Glutamatergic neuron (in vitro differentiated cells): ENCODE data around the gene UBE2L5. TPM values are rescaled to one million over a fixed set of nuclear protein-coding genes. Genes with fewer than 3 reads are reported as not detected.

Experiments
- DNase-seq: peaks from one replicate; pipeline ENCODE4 v3.0.0; 2022
- H3K27ac Mint-ChIP-seq: one replicate; pipeline ENCODE4 v1.8.0; 2020; ENCODE audit warnings: mild to moderate bottlenecking, mixed read lengths, inconsistent platforms; ENCODE audit not compliant: unreplicated experiment
- H3K27me3 Mint-ChIP-seq: one replicate; pipeline ENCODE4 v1.8.0; 2020; ENCODE audit warnings: mild to moderate bottlenecking, moderate library complexity, mixed read lengths, inconsistent platforms; ENCODE audit not compliant: unreplicated experiment
- H3K36me3 Mint-ChIP-seq: one replicate; pipeline ENCODE4 v1.8.0; 2020; ENCODE audit warnings: mild to moderate bottlenecking, mixed read lengths, inconsistent platforms; ENCODE audit not compliant: unreplicated experiment
- H3K4me1 Mint-ChIP-seq: one replicate; pipeline ENCODE4 v1.8.0; 2020; ENCODE audit warnings: mild to moderate bottlenecking, low read depth, mixed read lengths, inconsistent platforms; ENCODE audit not compliant: unreplicated experiment
- H3K4me3 Mint-ChIP-seq: one replicate; pipeline ENCODE4 v1.8.0; 2020; ENCODE audit warnings: mild to moderate bottlenecking, mixed read lengths, inconsistent platforms; ENCODE audit not compliant: unreplicated experiment
- H3K9me3 Mint-ChIP-seq: one replicate; pipeline ENCODE4 v1.8.0; 2020; ENCODE audit warnings: mild to moderate bottlenecking, moderate library complexity, mixed read lengths, inconsistent platforms; ENCODE audit not compliant: unreplicated experiment
- total RNA-seq: library from RNA; stranded (reverse); fragmentation: NEBNext Ultra II Directional; extraction: Animal tissue kit (Norgen Biotek cat#: 25700); gene quantifications from one replicate; pipeline ENCODE4 v1.2.1, GENCODE V29; 2021; ENCODE audit not compliant: unreplicated experiment
- TF ChIP-seq, protein P1 (sequence below): fragments of 200-600 bp; sonication (generic); IDR thresholded peaks from one replicate; pipeline ENCODE4 v1.5.0; 2021; ENCODE audit not compliant: partially characterized antibody, unreplicated experiment

UBE2L5 gene
- total RNA-seq, 1 donor from 2014 or later, result not detected

DNA sequence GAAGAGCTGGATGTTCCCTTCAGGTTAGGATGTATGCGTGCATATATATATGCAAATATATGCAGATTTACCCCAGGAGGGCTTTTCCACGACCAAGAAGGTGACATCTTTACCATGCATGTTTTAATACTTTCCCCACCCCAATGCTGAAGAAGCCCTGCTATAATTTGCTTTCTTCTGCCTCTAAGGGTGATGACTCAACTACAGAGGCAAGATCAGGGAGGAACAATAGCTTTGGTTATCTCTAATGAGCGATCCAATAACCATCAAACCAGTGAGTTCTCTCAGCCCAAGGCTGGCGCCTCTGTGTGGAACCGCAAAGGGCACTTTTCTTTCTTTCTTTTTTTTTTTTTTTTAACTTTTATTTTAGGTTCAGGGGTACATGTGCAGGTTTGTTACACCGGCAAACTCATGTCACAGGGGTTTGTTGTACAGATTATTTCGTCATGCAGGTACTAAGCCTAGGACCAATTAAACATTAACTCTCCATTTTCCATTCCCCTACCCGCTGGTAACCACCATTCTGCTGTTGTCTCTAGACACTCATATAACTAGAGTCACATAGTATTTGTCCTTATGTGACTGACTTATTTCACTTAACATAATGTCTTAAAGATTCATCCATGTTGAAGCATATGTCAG, 25.7 kb upstream of the UBE2L5 start:
- H3K27ac Mint-ChIP-seq, result no peak overlapping the region
- peak overlapping the region; percentile 57 for H3K4me3 Mint-ChIP-seq
- no peaks in the 10 kb centered on the region for H3K9me3 Mint-ChIP-seq
- TF ChIP-seq, protein P1, sequence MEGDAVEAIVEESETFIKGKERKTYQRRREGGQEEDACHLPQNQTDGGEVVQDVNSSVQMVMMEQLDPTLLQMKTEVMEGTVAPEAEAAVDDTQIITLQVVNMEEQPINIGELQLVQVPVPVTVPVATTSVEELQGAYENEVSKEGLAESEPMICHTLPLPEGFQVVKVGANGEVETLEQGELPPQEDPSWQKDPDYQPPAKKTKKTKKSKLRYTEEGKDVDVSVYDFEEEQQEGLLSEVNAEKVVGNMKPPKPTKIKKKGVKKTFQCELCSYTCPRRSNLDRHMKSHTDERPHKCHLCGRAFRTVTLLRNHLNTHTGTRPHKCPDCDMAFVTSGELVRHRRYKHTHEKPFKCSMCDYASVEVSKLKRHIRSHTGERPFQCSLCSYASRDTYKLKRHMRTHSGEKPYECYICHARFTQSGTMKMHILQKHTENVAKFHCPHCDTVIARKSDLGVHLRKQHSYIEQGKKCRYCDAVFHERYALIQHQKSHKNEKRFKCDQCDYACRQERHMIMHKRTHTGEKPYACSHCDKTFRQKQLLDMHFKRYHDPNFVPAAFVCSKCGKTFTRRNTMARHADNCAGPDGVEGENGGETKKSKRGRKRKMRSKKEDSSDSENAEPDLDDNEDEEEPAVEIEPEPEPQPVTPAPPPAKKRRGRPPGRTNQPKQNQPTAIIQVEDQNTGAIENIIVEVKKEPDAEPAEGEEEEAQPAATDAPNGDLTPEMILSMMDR, result no peak
- no peak for DNase-seq
- H3K27me3 Mint-ChIP-seq, result no peaks in the 10 kb centered on the region
- H3K4me1 Mint-ChIP-seq, result peaks cover 5% of the 10 kb centered on the region
- H3K36me3 Mint-ChIP-seq, result no peaks in the 10 kb centered on the region

DNA sequence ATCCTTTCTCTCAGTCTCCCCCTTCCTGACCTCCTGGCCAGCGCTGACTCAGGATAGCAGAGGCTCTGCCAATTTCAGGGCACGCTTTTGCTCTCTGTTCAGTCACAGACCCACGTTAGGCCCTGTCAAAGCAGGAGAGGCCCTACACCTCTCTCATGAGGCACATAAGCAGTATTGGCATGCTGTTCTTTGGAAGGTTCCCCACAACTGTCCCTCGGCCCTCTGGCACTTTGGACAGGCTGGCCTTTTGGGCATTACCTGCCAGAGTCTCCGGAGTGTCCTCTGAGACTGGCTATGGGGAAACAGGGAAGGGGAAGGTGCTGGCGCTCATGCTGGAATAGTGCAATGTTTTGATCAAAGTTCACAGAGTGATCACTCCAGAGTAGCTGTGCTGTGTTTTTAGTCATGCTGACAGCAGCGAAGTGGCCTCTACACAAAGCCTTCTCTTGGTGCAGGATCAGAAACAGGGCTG, 23.7 kb upstream of the UBE2L5 start:
- Mint-ChIP-seq H3K4me1 (peaks cover 13% of the 10 kb centered on the region), H3K27ac (no peak overlapping the region), H3K4me3 (no peak overlapping the region), H3K9me3 (peaks cover 2% of the 10 kb centered on the region), H3K27me3 (no peaks in the 10 kb centered on the region), H3K36me3 (no peaks in the 10 kb centered on the region)
- DNase-seq, result no peak
- TF ChIP-seq, protein P1, result no peak

DNA sequence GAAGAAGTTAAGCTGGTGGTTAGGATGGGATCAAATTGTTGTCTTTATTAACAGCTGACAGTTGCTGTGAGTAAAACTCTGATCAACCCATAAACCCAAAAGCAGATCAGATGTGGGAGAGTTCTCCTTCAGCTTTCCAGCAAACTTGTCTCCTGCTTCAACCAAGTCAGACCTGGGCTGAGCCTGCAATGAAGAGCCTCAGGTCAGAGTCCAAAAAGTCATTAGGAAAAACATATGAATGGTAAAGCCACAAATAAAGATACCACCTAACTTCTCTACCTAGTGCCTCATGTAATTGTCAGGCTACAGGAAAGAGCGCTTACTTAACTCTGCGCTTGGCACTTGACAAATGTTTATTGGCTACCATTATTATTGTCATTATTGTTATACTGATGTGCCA, 21.9 kb upstream of the UBE2L5 start:
- no peak for DNase-seq
- no peaks in the 10 kb centered on the region for H3K27me3 Mint-ChIP-seq
- H3K36me3 Mint-ChIP-seq, result no peaks in the 10 kb centered on the region
- H3K9me3 Mint-ChIP-seq, result peaks cover 2% of the 10 kb centered on the region
- no peak overlapping the region for H3K4me3 Mint-ChIP-seq
- TF ChIP-seq, protein P1, result no peak
- peaks cover 14% of the 10 kb centered on the region for H3K4me1 Mint-ChIP-seq
- no peak overlapping the region for H3K27ac Mint-ChIP-seq

DNA sequence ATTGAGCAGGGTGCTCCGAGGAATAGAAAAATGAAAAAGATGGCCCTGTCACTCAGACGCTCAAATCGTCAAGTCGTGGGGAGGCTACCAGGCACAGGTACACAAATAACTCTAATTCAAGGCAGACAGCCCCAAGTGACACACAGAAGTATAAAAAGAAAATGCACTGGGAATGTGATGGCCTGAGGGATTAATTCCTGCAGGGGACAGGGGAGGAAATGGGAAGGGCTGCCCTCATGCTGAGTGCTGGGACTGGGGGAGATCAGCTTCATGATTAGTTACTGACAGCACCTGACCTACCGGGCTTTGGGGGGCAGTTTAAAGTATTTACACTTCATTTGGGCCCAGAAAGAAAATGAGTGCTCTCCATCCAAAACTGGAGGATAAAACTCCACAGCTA, 20.9 kb upstream of the UBE2L5 start:
- H3K4me1 Mint-ChIP-seq, result peaks cover 22% of the 10 kb centered on the region
- peak overlapping the region; percentile 49 for H3K4me3 Mint-ChIP-seq
- no peak overlapping the region for H3K27ac Mint-ChIP-seq
- no peaks in the 10 kb centered on the region for H3K36me3 Mint-ChIP-seq
- DNase-seq, result no peak
- peaks cover 2% of the 10 kb centered on the region for H3K9me3 Mint-ChIP-seq
- peaks cover 4% of the 10 kb centered on the region for H3K27me3 Mint-ChIP-seq
- TF ChIP-seq, protein P1, result no peak

DNA sequence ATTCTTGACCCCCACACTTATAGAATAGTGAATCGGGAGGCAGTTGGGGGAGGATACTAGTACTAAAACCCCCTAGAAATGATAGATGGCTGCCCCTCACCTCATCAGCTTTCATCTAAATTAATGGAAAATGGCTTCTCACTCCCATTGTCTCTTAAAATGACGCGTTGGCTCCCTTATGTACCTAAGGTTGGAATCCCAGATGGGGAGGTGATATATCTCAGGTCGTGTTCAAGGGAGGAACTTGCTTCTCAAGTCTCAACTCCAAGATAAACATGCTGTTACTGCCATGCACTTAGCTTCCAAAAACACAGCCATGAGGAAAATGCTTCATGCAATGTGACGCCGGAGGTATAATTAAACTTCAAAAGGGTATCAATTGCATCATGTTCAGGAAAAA, 18.8 kb upstream of the UBE2L5 start:
- Mint-ChIP-seq H3K36me3 (no peaks in the 10 kb centered on the region), H3K27me3 (peaks cover 4% of the 10 kb centered on the region), H3K27ac (no peak overlapping the region), H3K4me1 (peaks cover 31% of the 10 kb centered on the region), H3K9me3 (peaks cover 9% of the 10 kb centered on the region), H3K4me3 (no peak overlapping the region)
- TF ChIP-seq, protein P1, result no peak
- DNase-seq, result no peak
